K562 (cell line): ENCODE data around the gene MMRN2. TPM values are rescaled to one million over a fixed set of nuclear protein-coding genes. Genes with fewer than 3 reads are reported as not detected.

Source experiments
- EGR1 ChIP-seq: fragments of 450-650 bp; conservative IDR thresholded peaks from 2 replicates; pipeline ENCODE4 v1.6.1; 2017; ENCODE audit warnings: mild to moderate bottlenecking
- JUND ChIP-seq, 2 experiments: IDR thresholded peaks; 2 replicates in 1 of 2; 3 replicates in 1 of 2; pipeline ENCODE4 v1.6.1; 2011; ENCODE audit warnings: borderline replicate concordance in 2 of 2, low read depth in 2 of 2, low read length in 2 of 2, improper control_type of control experiment in 1 of 2, missing biosample characterization in 1 of 2, missing genetic modification characterization in 1 of 2, missing genetic modification reagents in 1 of 2
- NFIC ChIP-seq: fragments of 450-650 bp; IDR thresholded peaks from 2 replicates; pipeline ENCODE4 v1.6.1; 2017; ENCODE audit warnings: mild to moderate bottlenecking, inconsistent platforms
- NFRKB ChIP-seq: fragments of 450-650 bp; IDR thresholded peaks from 2 replicates; pipeline ENCODE4 v1.6.1; 2016; ENCODE audit warnings: low read depth
- POLR2G ChIP-seq: fragments of 200-400 bp; formaldehyde crosslinking; IDR thresholded peaks from 2 replicates; pipeline ENCODE4 v1.6.1; 2017; ENCODE audit warnings: low read depth, mild to moderate bottlenecking, antibody characterized with exemption, low read length, moderate library complexity
- POLR2H ChIP-seq: IDR thresholded peaks from 2 replicates; pipeline ENCODE4 v1.6.1; 2016; ENCODE audit warnings: missing genetic modification characterization, low read depth, mild to moderate bottlenecking, control low read depth, missing compliant biosample characterization, moderate library complexity
- RAD21 ChIP-seq, 2 experiments: fragments of 250-450 bp in 1 of 2; fragments of 450-650 bp in 1 of 2; sonication (Bioruptor Pico) in 1 of 2; formaldehyde crosslinking in 1 of 2; IDR thresholded peaks in 1 of 2; conservative IDR thresholded peaks in 1 of 2; 2 replicates each; pipeline versions ENCODE4 v1.4.0 to v1.8.0; 2020 to 2022; ENCODE audit warnings: mild to moderate bottlenecking in 2 of 2, moderate library complexity in 1 of 2
- RBM17 ChIP-seq: fragments of 200-400 bp; formaldehyde crosslinking; IDR thresholded peaks from 2 replicates; pipeline ENCODE4 v1.6.1; 2017; ENCODE audit warnings: low read depth, mild to moderate bottlenecking, low read length, borderline replicate concordance
- ZBTB17 ChIP-seq: fragments of 450-650 bp; formaldehyde crosslinking; IDR thresholded peaks from 2 replicates; pipeline ENCODE4 v1.4.0; 2020; ENCODE audit warnings: mild to moderate bottlenecking
- polyA plus RNA-seq, 8 experiments: library from polyadenylated mRNA; depleted of rRNA in 4 of 8; stranded (reverse) in 5 of 8; unstranded in 3 of 8; fragments of >200 nt; fragmentation: Nextera tagmentation in 2 of 8; fragmentation: Illumina TruSeq in 1 of 8; extraction: Ambion mirVana in 2 of 8; extraction: Trizol in 1 of 8; gene quantifications; 2 replicates each; pipeline versions ENCODE4 v1.2.1 to v1.2.3, GENCODE V29; 2011 to 2014; ENCODE audit warnings: inconsistent platforms in 1 of 8, missing spikeins in 1 of 8
- total RNA-seq, 7 experiments: library from RNA; depleted of rRNA in 6 of 7; stranded (reverse); fragments of >200 nt in 6 of 7; fragmentation: Illumina TruSeq in 2 of 7; extraction: Trizol in 2 of 7; gene quantifications; 2 replicates each; pipeline versions ENCODE4 v1.2.1 to v1.2.3, GENCODE V29; 2011 to 2021; ENCODE audit warnings: low replicate concordance in 1 of 7
- TF ChIP-seq, protein P1 (sequence below): sonication (generic); formaldehyde crosslinking; IDR thresholded peaks from 2 replicates; pipeline ENCODE4 v1.8.0; 2022; ENCODE audit warnings: missing genetic modification reagents, mild to moderate bottlenecking, moderate library complexity, borderline replicate concordance
- TF ChIP-seq, protein P2 (sequence below), 2 experiments: fragments of 450-650 bp; formaldehyde crosslinking in 1 of 2; IDR thresholded peaks; 2 replicates each; pipeline versions ENCODE4 v1.4.0 to v1.6.1; 2014 to 2020; ENCODE audit warnings: mild to moderate bottlenecking in 2 of 2, borderline replicate concordance in 1 of 2, low read depth in 1 of 2
- TF ChIP-seq, protein P3 (sequence below): fragments of 450-650 bp; IDR thresholded peaks from 2 replicates; pipeline ENCODE4 v1.6.1; 2017; ENCODE audit warnings: antibody characterized with exemption, mild to moderate bottlenecking

The MMRN2 gene
- total and polyA plus RNA-seq, 9 of the 15 experiments (the other 6 are each of a cell fraction or from before 2014, with no cell fraction given) = 0.07 to 2.0 (median 1.2) TPM

DNA sequence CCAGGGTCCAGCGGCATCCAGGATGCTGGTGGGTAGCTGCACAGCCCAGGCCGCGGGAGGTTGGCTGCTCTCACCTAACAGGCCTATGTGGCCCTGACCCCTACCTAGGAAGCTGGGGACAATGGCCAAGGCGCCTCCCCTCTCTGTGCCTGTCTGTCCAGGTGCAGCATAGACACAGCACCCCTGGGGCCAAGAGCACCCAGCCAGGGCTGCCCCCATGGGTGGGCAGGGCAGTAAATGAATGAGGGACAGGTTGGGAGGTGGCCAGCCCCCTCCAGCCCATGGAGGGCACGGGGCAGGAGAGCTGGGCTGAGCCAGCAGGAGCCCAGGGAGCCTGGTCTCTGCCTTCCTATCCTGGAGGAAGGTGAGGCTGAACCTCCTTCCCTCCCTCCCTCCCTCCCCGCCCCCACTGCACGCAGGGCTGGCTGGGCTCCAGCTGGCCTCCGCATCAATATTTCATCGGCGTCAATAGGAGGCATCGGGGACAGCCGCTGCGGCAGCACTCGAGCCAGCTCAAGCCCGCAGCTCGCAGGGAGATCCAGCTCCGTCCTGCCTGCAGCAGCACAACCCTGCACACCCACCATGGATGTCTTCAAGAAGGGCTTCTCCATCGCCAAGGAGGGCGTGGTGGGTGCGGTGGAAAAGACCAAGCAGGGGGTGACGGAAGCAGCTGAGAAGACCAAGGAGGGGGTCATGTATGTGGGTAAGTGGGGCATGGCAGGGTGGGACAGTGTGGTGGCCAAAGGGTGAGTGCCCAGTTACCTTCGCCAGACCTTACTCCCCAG lies 893 bp upstream of the MMRN2 start, which contains the start of gene SNCG (continued):
- TF ChIP-seq EGR1 = 0 out of 2 replicates have a peak, but pooled peaks have one; percentile 3
- TF ChIP-seq, protein P1, sequence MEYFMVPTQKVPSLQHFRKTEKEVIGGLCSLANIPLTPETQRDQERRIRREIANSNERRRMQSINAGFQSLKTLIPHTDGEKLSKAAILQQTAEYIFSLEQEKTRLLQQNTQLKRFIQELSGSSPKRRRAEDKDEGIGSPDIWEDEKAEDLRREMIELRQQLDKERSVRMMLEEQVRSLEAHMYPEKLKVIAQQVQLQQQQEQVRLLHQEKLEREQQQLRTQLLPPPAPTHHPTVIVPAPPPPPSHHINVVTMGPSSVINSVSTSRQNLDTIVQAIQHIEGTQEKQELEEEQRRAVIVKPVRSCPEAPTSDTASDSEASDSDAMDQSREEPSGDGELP (CRISPR knock-in tag) = peak; percentile 29; the same call in 1 of the 2 replicates
- TF ChIP-seq, protein P2, sequence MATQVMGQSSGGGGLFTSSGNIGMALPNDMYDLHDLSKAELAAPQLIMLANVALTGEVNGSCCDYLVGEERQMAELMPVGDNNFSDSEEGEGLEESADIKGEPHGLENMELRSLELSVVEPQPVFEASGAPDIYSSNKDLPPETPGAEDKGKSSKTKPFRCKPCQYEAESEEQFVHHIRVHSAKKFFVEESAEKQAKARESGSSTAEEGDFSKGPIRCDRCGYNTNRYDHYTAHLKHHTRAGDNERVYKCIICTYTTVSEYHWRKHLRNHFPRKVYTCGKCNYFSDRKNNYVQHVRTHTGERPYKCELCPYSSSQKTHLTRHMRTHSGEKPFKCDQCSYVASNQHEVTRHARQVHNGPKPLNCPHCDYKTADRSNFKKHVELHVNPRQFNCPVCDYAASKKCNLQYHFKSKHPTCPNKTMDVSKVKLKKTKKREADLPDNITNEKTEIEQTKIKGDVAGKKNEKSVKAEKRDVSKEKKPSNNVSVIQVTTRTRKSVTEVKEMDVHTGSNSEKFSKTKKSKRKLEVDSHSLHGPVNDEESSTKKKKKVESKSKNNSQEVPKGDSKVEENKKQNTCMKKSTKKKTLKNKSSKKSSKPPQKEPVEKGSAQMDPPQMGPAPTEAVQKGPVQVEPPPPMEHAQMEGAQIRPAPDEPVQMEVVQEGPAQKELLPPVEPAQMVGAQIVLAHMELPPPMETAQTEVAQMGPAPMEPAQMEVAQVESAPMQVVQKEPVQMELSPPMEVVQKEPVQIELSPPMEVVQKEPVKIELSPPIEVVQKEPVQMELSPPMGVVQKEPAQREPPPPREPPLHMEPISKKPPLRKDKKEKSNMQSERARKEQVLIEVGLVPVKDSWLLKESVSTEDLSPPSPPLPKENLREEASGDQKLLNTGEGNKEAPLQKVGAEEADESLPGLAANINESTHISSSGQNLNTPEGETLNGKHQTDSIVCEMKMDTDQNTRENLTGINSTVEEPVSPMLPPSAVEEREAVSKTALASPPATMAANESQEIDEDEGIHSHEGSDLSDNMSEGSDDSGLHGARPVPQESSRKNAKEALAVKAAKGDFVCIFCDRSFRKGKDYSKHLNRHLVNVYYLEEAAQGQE (IDR thresholded peaks at IDR 0.05; ENCODE audit: borderline replicate concordance) = peak; percentile 54
- TF ChIP-seq, protein P2 (CRISPR knock-in tag; IDR thresholded peaks at IDR 0.05; ENCODE audit: low read depth) = no peak
- no peak for TF ChIP-seq JUND (IDR thresholded peaks at IDR 0.05; ENCODE audit: borderline replicate concordance, low read depth, low read length)
- no peak for TF ChIP-seq JUND (tag; IDR thresholded peaks at IDR 0.05; ENCODE audit: borderline replicate concordance, low read depth, low read length)
- peak; percentile 38; the same call in 1 of the 2 replicates for TF ChIP-seq POLR2G
- TF ChIP-seq, protein P3, sequence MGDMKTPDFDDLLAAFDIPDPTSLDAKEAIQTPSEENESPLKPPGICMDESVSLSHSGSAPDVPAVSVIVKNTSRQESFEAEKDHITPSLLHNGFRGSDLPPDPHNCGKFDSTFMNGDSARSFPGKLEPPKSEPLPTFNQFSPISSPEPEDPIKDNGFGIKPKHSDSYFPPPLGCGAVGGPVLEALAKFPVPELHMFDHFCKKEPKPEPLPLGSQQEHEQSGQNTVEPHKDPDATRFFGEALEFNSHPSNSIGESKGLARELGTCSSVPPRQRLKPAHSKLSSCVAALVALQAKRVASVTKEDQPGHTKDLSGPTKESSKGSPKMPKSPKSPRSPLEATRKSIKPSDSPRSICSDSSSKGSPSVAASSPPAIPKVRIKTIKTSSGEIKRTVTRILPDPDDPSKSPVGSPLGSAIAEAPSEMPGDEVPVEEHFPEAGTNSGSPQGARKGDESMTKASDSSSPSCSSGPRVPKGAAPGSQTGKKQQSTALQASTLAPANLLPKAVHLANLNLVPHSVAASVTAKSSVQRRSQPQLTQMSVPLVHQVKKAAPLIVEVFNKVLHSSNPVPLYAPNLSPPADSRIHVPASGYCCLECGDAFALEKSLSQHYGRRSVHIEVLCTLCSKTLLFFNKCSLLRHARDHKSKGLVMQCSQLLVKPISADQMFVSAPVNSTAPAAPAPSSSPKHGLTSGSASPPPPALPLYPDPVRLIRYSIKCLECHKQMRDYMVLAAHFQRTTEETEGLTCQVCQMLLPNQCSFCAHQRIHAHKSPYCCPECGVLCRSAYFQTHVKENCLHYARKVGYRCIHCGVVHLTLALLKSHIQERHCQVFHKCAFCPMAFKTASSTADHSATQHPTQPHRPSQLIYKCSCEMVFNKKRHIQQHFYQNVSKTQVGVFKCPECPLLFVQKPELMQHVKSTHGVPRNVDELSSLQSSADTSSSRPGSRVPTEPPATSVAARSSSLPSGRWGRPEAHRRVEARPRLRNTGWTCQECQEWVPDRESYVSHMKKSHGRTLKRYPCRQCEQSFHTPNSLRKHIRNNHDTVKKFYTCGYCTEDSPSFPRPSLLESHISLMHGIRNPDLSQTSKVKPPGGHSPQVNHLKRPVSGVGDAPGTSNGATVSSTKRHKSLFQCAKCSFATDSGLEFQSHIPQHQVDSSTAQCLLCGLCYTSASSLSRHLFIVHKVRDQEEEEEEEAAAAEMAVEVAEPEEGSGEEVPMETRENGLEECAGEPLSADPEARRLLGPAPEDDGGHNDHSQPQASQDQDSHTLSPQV = 0 out of 2 replicates have a peak, but pooled peaks have one; percentile 8
- TF ChIP-seq NFRKB = peak; percentile 12; the same call in 1 of the 2 replicates
- TF ChIP-seq ZBTB17 (CRISPR knock-in tag) = no peak
- no peak for TF ChIP-seq POLR2H (tag)
- TF ChIP-seq RBM17 = no peak
- peak; percentile 87 for TF ChIP-seq NFIC
- no peak for TF ChIP-seq RAD21 (CRISPR knock-in tag; conservative IDR thresholded peaks at IDR 0.05 in 1 of 2, IDR thresholded peaks at IDR 0.05 in 1 of 2)
